Stimulated activated effector memory CD8-positive, alpha-beta T cell treated with anti-CD3 and anti-CD28 coated beads, Interleukin-12 subunit alpha, Interleukin-12 subunit beta, amount 100 ng/mL, for 72 hours (primary cell): ENCODE results near the gene ZNF431.

Experiments used
- ATAC-seq: fragments of 150-1000 bp; cut with Tn5 transposase; 2 replicates; pipeline ENCODE4 v1.10.0; 2021
- DNase-seq, 2 donors: peaks; one replicate each; pipeline ENCODE4 v3.0.0; 2021 to 2022; ENCODE audit warnings: low spot score in 2 of 2
- H3K27ac Mint-ChIP-seq: one replicate; pipeline ENCODE4 v1.8.0; 2022; ENCODE audit warnings: mild to moderate bottlenecking, mixed read lengths
- H3K36me3 Mint-ChIP-seq: one replicate; pipeline ENCODE4 v1.8.0; 2022; ENCODE audit warnings: mild to moderate bottlenecking, mixed read lengths
- H3K4me1 Mint-ChIP-seq: one replicate; pipeline ENCODE4 v1.8.0; 2022; ENCODE audit warnings: mixed read lengths
- H3K4me3 Mint-ChIP-seq: one replicate; pipeline ENCODE4 v1.8.0; 2022; ENCODE audit warnings: mild to moderate bottlenecking, mixed read lengths
- H3K9me3 Mint-ChIP-seq: one replicate; pipeline ENCODE4 v1.8.0; 2022; ENCODE audit warnings: mixed read lengths

ZNF431 gene

DNA sequence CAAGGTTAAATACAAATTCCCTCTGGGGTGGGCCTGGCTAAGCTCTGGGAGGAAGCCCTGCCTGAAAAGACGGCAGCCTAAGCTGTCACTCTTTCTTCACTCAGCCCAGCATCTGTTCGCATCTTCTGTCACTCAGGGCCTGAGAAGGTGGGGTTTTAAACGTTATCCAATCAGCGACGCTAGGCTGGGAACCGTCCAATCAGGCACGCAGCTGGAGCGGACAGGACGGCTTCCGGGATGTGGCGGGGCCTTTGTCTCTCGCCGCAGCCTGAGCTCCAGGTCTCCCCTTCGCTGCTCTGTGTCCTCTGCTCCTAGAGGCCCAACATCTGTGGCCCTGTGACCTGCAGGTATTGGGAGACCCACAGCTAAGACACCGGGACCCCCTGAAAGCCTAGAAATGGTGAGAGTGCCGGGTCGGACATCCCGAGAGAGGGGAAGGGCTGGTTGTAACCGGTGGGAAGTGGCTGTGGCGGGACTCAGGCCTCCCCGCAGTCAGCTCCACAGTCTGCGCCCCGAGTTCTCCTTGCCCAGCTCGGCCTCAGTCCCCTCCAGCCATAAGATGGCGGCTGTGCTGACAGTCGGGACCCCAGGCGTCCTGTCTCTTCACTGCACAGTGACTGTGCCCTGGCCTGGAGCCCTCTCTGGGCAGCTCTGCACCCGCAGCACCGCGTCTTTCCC is at the start of gene ZNF431:
ZNF431 (plus strand) TSS at position 254 of the 678 bp plus-strand sequence; CDS start at position 398, 144 bp downstream.
- Mint-ChIP-seq H3K4me3 (peak within 1 kb of the TSS; percentile 95), H3K27ac (peak within 1 kb of the TSS; percentile 98), H3K36me3 (peaks cover 52% of the 10 kb centered on the region), H3K4me1 (peaks cover 40% of the 10 kb centered on the region), H3K9me3 (no peaks in the 10 kb centered on the region)
- ATAC-seq (peak; percentile 99), DNase-seq (peak; percentile 67 to 90)

DNA sequence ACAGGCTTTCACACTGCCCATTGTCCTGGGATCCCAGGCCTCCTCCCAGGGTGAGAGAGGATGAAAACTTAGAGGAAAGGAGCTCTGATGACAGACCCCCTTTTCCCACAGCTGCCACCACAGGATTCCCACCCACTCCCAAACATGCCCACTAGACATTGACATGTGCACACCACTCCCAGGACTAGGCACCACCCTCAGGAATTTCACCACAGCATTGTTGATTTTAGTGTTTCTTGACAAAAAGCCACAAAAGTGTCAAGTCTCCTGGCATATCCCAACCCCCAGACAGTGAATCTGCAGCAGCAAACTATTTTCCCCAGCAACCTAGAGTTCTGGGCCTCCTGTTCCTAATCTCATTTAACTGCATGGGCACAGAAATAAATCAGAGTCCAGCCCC is 49.7 kb upstream of the ZNF431 start:
- peaks cover 5% of the 10 kb centered on the region for H3K4me1 Mint-ChIP-seq
- H3K36me3 Mint-ChIP-seq = no peaks in the 10 kb centered on the region
- ATAC-seq (no peak), DNase-seq (no peak)
- no peak overlapping the region for H3K27ac Mint-ChIP-seq
- H3K4me3 Mint-ChIP-seq = no peak overlapping the region
- H3K9me3 Mint-ChIP-seq = no peaks in the 10 kb centered on the region

DNA sequence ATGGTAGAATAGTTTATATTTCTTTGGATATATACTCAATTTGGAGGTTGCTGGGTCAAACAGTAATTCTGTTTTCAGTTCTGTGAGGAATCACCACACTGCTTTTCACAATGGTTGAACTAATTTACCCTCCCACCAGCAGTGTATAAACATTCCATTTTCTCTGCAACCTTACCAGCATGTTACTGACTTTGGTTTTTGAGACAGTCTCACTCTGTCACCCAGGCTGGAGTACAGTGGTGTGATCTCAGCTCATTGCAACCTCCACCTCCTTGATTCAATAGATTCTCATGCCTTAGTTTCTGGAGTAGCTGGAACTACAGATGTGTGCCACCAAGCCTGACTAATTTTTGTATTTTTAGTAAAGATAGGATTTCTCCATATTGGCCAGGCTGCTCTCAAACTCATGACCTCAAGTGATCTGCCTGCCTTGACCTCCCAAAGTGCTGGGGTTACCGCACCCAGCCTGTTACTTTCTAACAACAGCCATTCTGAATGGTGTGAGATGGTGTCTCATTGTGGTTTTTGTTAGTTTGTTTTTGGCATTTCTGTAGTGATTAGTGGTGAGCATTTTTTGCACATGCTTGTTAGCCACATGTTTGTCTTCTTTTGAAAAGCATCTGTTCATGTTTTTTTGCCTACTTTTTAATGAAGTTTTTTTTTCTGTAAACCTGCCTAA is 47.4 kb upstream of the ZNF431 start:
- H3K9me3 Mint-ChIP-seq = no peaks in the 10 kb centered on the region
- DNase-seq (no peak), ATAC-seq (peak; percentile 37)
- peaks cover 13% of the 10 kb centered on the region for H3K36me3 Mint-ChIP-seq
- no peak overlapping the region for H3K4me3 Mint-ChIP-seq
- peaks cover 5% of the 10 kb centered on the region for H3K4me1 Mint-ChIP-seq
- H3K27ac Mint-ChIP-seq = no peak overlapping the region

DNA sequence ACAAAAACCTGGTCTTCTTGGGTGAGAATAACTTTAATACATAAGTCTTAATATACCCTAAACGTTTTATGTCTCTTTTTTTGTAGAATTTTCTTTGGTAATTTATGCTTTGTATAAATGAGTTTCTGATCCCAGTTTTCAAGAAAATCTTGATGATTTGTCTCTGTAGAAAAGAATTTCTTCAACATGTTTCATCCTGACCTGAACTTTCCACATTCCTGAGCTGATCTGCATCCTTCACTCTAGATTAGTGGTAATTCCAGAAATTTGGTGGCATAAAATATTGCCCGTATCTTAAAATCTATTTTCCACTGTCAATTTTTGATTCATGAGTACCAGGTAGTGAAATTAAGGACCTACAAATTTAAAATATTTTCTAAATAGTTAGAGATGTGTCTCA is 43.5 kb upstream of the ZNF431 start:
- Mint-ChIP-seq H3K9me3 (no peaks in the 10 kb centered on the region), H3K4me3 (no peak overlapping the region), H3K27ac (no peak overlapping the region), H3K36me3 (peaks cover 20% of the 10 kb centered on the region), H3K4me1 (peaks cover 5% of the 10 kb centered on the region)
- DNase-seq (no peak), ATAC-seq (no peak)

DNA sequence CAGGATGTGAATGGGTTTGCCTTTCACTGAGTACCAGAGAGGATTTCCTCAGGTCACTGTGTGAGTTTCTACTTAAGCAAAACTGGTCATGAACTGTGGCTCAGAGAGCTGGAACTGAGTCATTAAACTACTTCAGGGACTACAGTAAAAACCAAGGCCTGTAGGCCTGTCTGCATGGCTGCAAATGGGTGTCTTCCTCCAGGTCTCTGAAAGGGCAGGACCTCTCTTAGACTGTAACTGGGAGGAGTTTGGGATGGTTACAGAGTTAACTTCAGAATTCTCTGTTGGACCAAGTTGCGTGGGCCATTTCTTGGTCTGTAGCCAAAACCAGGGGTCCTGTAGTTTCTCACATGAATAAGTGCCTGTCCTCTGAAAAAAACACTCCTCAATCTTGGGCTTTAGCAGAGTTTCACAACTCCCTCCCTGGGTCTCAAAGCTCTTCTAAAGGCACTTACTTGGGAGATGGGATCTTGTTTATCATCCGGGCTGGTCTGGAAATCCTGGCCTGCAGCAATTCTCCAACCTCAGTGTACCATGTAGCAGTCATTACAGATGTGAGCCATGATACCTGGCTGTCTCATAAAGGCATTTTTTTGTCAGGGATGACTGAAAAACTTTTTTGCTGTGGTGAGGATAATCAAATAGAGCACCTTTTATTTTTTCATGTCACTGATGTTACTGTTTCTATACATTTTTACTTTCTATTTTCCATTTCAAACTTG is 40.2 kb upstream of the ZNF431 start:
- Mint-ChIP-seq H3K4me3 (no peak overlapping the region), H3K36me3 (peaks cover 44% of the 10 kb centered on the region), H3K9me3 (no peaks in the 10 kb centered on the region), H3K4me1 (no peaks in the 10 kb centered on the region), H3K27ac (no peak overlapping the region)
- DNase-seq = peak in 1 of 2 donors; percentile 54
- ATAC-seq = peak; percentile 82

DNA sequence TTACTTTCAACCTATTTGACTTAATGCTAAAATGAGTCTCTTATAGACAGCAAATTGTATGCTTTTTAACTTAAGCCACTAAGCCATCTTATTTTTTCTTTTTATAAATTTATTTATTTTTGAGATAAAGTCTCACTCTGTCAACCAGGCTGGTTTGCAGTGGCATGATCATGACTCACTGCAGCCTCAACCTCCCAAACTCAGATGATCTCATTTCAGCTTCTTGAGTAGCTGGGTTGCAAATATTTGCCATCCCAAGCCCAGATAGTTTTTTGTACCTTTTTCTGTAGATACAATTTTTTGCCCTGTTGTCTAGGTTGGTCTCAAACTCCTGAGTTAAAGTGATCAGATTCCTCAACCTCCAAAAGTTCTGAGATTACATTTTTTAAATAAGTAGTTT is 32.7 kb upstream of the ZNF431 start:
- H3K4me3 Mint-ChIP-seq = no peak overlapping the region
- DNase-seq (no peak), ATAC-seq (no peak)
- H3K4me1 Mint-ChIP-seq = no peaks in the 10 kb centered on the region
- peaks cover 7% of the 10 kb centered on the region for H3K9me3 Mint-ChIP-seq
- peaks cover 20% of the 10 kb centered on the region for H3K36me3 Mint-ChIP-seq
- no peak overlapping the region for H3K27ac Mint-ChIP-seq

DNA sequence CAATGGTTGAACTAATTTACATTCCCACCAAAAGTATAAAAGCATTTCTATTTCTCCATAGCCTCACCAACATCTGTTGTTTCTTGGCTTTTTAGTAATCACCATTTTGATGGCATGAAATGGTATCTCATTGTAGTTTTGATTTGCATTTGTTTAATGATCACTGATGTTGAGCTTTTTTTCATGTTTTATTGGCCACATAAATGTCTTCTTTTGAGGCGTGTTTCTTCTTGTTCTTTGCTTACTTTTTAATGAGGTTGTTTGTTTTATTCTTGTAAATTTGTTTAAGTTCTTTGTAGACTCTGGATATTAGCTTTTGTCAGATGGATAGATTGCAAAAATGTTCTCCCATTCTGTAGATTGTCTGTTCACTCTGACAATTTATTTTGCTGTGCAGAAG is 31.7 kb upstream of the ZNF431 start:
- Mint-ChIP-seq H3K4me1 (no peaks in the 10 kb centered on the region), H3K36me3 (peaks cover 9% of the 10 kb centered on the region), H3K4me3 (no peak overlapping the region), H3K9me3 (peaks cover 14% of the 10 kb centered on the region), H3K27ac (no peak overlapping the region)
- DNase-seq = no peak
- no peak for ATAC-seq

DNA sequence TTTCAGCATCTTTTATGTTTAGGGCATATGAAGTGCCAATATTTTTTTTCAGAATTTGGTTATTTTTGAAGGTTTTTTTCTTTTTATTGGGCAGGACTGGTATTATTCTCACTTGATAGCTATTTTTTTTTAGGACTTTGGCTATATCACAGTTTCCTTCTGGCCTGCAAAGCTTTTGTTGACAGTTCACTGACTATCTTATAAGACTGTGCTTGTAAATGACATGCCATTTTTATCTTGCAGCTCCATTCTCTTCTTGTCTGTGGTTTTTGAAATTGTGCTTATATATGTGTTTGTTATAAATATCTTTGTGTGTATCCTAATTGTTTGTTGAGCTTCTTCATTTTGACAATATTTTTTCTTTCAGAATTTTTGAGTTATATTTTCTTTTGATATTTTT is 26.4 kb upstream of the ZNF431 start:
- DNase-seq (no peak), ATAC-seq (no peak)
- Mint-ChIP-seq H3K9me3 (peaks cover 21% of the 10 kb centered on the region), H3K4me1 (no peaks in the 10 kb centered on the region), H3K27ac (no peak overlapping the region), H3K4me3 (no peak overlapping the region), H3K36me3 (peaks cover 22% of the 10 kb centered on the region)

DNA sequence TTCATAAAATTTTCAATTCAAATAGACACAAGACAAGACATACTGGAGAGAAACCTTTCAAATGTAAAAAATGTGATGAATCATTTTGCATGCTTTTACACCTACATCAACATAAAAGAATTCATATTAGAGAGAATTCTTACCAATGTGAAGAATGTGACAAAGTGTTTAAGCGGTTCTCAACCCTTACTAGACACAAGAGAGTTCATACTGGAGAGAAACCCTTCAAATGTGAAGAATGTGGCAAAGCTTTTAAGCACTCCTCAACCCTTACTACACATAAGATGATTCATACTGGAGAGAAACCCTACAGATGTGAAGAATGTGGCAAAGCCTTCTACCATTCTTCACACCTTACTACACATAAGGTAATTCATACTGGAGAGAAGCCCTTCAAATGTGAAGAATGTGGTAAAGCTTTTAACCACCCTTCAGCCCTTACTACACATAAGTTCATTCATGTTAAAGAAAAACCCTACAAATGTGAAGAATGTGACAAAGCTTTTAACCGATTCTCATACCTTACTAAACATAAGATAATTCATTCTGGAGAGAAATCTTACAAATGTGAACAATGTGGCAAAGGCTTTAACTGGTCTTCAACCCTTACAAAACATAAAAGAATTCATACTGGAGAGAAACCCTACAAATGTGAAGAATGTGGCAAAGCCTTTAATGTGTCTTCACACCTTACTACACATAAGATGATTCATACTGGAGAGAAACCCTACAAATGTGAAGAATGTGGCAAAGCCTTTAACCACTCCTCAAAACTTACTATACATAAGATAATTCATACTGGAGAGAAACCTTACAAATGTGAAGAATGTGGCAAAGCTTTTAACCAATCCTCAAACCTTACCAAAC is 24.6 kb upstream of the ZNF431 start:
- peaks cover 22% of the 10 kb centered on the region for H3K36me3 Mint-ChIP-seq
- DNase-seq (no peak), ATAC-seq (no peak)
- no peak overlapping the region for H3K27ac Mint-ChIP-seq
- no peak overlapping the region for H3K4me3 Mint-ChIP-seq
- peaks cover 21% of the 10 kb centered on the region for H3K9me3 Mint-ChIP-seq
- no peaks in the 10 kb centered on the region for H3K4me1 Mint-ChIP-seq

DNA sequence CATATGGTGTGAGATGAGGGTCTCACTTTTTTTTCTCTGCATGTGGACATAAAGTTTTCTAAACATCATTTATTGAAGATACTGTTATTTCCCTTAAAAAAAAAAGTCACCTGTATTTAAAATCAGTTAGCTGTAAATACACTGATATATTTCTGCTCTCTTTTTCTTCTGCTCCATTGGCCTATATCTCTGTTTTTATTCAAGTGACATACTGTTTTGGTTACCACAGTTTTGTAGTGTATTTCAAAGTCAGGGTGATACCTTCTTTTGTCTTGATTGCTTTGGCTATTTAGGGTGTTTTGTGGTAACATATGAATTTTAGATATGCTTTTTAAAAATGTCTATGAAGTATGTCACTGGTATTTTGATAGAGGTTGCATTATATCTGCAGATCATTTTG is 15.8 kb upstream of the ZNF431 start:
- DNase-seq (no peak), ATAC-seq (no peak)
- Mint-ChIP-seq H3K4me3 (no peak overlapping the region), H3K4me1 (no peaks in the 10 kb centered on the region), H3K27ac (no peak overlapping the region), H3K36me3 (no peaks in the 10 kb centered on the region), H3K9me3 (peaks cover 7% of the 10 kb centered on the region)

GRCh38 chr19:21127001-21127400 is 14.8 kb upstream of the ZNF431 start:
- H3K9me3 Mint-ChIP-seq = peaks cover 7% of the 10 kb centered on the region
- no peak overlapping the region for H3K27ac Mint-ChIP-seq
- DNase-seq (no peak), ATAC-seq (no peak)
- H3K4me1 Mint-ChIP-seq = no peaks in the 10 kb centered on the region
- no peak overlapping the region for H3K4me3 Mint-ChIP-seq
- H3K36me3 Mint-ChIP-seq = no peaks in the 10 kb centered on the region

GRCh38 chr19:21127898-21128297 is 13.9 kb upstream of the ZNF431 start:
- Mint-ChIP-seq H3K9me3 (peaks cover 7% of the 10 kb centered on the region), H3K27ac (no peak overlapping the region), H3K4me1 (no peaks in the 10 kb centered on the region), H3K4me3 (no peak overlapping the region), H3K36me3 (no peaks in the 10 kb centered on the region)
- no peak for DNase-seq
- no peak for ATAC-seq

DNA sequence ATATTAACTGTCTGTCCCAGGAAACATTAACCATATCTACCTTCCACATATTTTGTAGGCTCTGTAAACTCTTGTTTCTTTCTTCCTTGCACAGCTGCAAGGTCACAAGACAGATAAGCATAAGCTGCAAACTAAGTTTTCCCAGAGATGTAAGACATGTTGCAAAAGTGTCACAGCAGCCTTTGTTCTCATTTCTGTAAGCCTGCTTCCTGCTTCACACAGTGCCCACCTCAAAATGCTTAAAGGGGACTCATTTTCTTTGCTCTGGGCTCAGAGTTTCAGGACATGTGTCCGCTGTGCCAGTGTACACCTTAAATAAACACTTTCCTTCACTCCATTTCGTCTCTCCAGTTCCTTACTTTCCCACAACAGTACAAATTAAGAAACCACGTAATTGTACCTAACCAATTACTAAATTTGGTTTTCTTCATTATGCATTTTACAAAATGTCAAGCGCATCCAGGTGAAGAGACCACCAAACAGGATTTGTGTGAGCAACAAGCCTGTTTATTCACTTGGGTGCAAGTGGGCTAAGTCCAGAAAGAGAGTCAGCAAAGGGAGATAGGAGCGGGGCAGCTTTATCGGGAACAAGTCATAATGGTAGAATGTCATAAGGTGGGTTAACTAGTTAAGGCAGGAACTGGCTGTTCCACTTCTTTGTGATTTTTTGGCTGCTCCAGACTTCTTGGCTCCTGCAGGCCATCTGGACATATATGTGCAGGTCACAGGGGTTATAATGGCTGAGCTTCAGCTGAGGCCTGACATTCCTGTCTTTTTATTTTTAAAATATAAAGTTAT is 12.7 kb upstream of the ZNF431 start:
- H3K27ac Mint-ChIP-seq = no peak overlapping the region
- peaks cover 4% of the 10 kb centered on the region for H3K4me1 Mint-ChIP-seq

DNA sequence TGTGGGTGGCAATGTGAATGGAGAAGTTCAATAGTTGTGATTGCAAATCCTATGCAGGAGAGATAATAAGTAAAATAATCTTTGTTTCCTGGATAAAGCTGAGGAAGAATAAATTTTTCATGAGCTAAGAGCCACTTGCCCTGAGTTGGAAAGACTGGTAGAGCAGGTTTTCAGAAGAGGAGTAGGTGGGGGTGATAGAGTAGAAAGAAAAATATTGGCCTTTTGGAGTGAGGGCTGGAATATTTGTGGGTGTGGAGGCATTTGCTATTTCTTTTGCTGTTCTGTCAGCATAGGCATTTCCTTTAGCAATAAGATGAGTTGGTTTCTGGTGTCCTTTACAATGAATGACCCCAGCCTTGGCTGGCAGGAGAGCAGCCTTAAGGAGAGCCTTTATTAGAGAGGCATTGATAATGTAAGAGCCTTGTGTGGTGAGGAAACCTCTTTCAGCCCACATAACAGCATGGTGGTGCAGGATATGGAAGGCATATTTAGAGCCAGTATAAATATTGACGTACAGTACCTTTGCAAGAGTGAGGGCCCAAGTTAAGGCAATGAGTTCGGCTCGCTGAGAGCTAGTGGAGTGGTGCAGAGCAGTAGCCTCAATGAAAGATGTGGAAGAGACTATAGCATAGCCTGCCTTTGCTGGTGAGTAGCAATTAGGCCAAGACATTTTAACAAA is 11.6 kb upstream of the ZNF431 start:
- Mint-ChIP-seq H3K9me3 (peaks cover 7% of the 10 kb centered on the region), H3K4me1 (peaks cover 6% of the 10 kb centered on the region), H3K36me3 (no peaks in the 10 kb centered on the region), H3K27ac (no peak overlapping the region), H3K4me3 (no peak overlapping the region)
- no peak for ATAC-seq
- no peak for DNase-seq

More for the DNA sequence above, 12.7 kb upstream of the ZNF431 start:
- Mint-ChIP-seq H3K4me3 (no peak overlapping the region), H3K9me3 (peaks cover 7% of the 10 kb centered on the region), H3K36me3 (no peaks in the 10 kb centered on the region)
- ATAC-seq (no peak), DNase-seq (no peak)
